H54 (cell line): ENCODE data around the gene TDRD5.

Experiments
- DNase-seq: peaks from one replicate; pipeline ENCODE4 v3.0.0; 2011; ENCODE audit warnings: low spot score, mixed read lengths; ENCODE audit not compliant: insufficient read length
- FAIRE-seq: peaks from 3 replicates; lab custom pipeline; 2011; peaks lifted over from hg19 to GRCh38; lab: Jason Lieb, UNC
- POLR2A ChIP-seq: IDR thresholded peaks from 2 replicates; pipeline ENCODE4 v1.6.1; 2011; ENCODE audit warnings: low read depth, mild to moderate bottlenecking, low read length

Gene TDRD5

GRCh38 chr1:179586107-179586823, 5.4 kb upstream of the TDRD5 start:
- DNase-seq (no peak), FAIRE-seq (no peak)
- no peak for TF ChIP-seq POLR2A

- DNase-seq (no peak), FAIRE-seq (no peak)
- TF ChIP-seq POLR2A = no peak
These were observed 4.3 kb upstream of the TDRD5 start for GRCh38 chr1:179587336-179587735.

- no peak for TF ChIP-seq POLR2A
- FAIRE-seq (no peak), DNase-seq (no peak)
These were observed 3.1 kb upstream of the TDRD5 start for GRCh38 chr1:179588425-179589024.

GRCh38 chr1:179589509-179589908, 2.1 kb upstream of the TDRD5 start:
- FAIRE-seq (no peak), DNase-seq (no peak)
- no peak for TF ChIP-seq POLR2A

GRCh38 chr1:179590671-179591070, 961 bp upstream of the TDRD5 start:
- TF ChIP-seq POLR2A = no peak
- no peak for DNase-seq
- no peak for FAIRE-seq

GRCh38 chr1:179591253-179591591, 410 bp upstream of the TDRD5 start:
- FAIRE-seq = no peak
- no peak for DNase-seq
- no peak for TF ChIP-seq POLR2A

- TF ChIP-seq POLR2A = no peak
- DNase-seq (no peak), FAIRE-seq (no peak)
These were observed 7.0 kb downstream of the TDRD5 start for GRCh38 chr1:179598631-179599030.

- no peak for TF ChIP-seq POLR2A
- FAIRE-seq (peak; percentile 74), DNase-seq (no peak)
These were observed 8.1 kb downstream of the TDRD5 start for GRCh38 chr1:179599623-179600249.

- no peak for TF ChIP-seq POLR2A
- no peak for DNase-seq
- no peak for FAIRE-seq
These were observed 9.5 kb downstream of the TDRD5 start for GRCh38 chr1:179601093-179601492.

GRCh38 chr1:179612361-179612760, 20.7 kb downstream of the TDRD5 start:
- DNase-seq = no peak
- no peak for TF ChIP-seq POLR2A
- no peak for FAIRE-seq

- no peak for TF ChIP-seq POLR2A
- FAIRE-seq = no peak
- DNase-seq = no peak
These were observed 39.1 kb downstream of the TDRD5 start for GRCh38 chr1:179630719-179631118.

- DNase-seq = no peak
- FAIRE-seq = no peak
- no peak for TF ChIP-seq POLR2A
These were observed 41.2 kb downstream of the TDRD5 start for GRCh38 chr1:179632868-179633267.

GRCh38 chr1:179637211-179637860, 45.7 kb downstream of the TDRD5 start:
- FAIRE-seq = no peak

GRCh38 chr1:179661018-179661417, 69.4 kb downstream of the TDRD5 start:
- FAIRE-seq = no peak
- no peak for TF ChIP-seq POLR2A
- DNase-seq = no peak

More at GRCh38 chr1:179637211-179637860, 45.7 kb downstream of the TDRD5 start:
- TF ChIP-seq POLR2A = no peak
- DNase-seq = no peak
